Measurements from ENCODE around the gene FSD1. TPM values are rescaled to one million over a fixed set of nuclear protein-coding genes. Genes with fewer than 3 reads are reported as not detected.

Gene FSD1
- total RNA-seq, 1 donor from 2014 or later = 13.2 TPM

GRCh38 chr19:4305257-4305612 is 837 bp downstream of the FSD1 start:
- no peak for TF ChIP-seq CTCF (IDR thresholded peaks at IDR 0.05; ENCODE audit: insufficient read depth, low read length, poor library complexity, severe bottlenecking)
- H3K4me3 ChIP-seq (ENCODE audit: low read depth, low read length) = no peak overlapping the region

GRCh38 chr19:4305659-4306058 is 1.3 kb downstream of the FSD1 start:
- Histone ChIP-seq H3K27me3 (ENCODE audit: control insufficient read depth, insufficient read depth, low read length) (no peaks in the 10 kb centered on the region), H3K36me3 (ENCODE audit: control insufficient read depth, insufficient read depth, low read length) (no peaks in the 10 kb centered on the region), H3K4me3 (ENCODE audit: low read depth, low read length) (no peak overlapping the region)
- TF ChIP-seq CTCF (IDR thresholded peaks at IDR 0.05; ENCODE audit: insufficient read depth, low read length, poor library complexity, severe bottlenecking) = no peak
- no peak for DNase-seq (ENCODE audit: low read depth)

More at GRCh38 chr19:4305257-4305612, 837 bp downstream of the FSD1 start:
- Histone ChIP-seq H3K36me3 (ENCODE audit: control insufficient read depth, insufficient read depth, low read length) (no peaks in the 10 kb centered on the region), H3K27me3 (ENCODE audit: control insufficient read depth, insufficient read depth, low read length) (no peaks in the 10 kb centered on the region)
- DNase-seq (ENCODE audit: low read depth) = no peak

DNA sequence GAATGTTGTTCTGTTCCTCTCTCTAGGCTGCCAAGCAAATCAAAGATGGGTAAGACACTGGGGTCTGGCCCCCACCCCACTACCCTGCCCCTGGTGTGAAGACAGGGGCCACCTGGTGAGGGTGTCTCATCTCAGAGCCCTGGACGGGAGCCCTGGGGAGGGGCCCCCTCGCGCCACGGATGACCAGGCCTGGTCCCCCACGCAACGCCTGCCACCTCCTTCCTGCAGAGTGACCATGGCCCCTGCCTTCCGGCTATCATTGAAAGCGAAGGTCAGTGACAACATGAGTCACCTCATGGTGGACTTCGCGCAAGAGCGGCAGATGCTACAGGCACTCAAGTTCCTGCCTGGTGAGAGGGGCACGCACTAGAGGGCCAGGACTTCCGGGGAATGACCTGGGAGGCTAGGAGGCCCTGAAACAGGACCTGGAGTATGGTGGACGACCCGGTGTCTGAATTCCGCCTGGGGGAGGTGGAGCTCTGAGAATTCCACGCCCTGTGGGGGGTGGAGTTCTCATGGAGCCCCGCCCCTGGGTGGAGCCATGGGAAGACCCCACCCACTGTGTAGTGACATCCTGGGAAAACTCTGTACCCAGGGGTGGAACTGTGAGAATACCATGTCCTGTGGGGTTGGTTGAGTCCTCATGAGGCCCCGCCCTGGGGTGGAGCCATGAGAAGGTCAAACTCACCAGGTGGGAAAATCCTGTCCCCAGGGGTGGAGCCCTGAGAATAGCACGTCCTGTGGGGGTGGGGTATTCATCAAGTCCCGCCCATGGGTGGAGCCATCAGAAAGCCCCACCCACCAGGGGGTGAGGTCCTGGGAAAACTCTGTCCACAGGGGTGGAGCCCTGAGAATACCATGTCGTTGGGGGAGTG is 6.1 kb downstream of the FSD1 start:
- Histone ChIP-seq H3K27me3 (ENCODE audit: control insufficient read depth, insufficient read depth, low read length) (no peaks in the 10 kb centered on the region), H3K4me3 (ENCODE audit: low read depth, low read length) (no peak overlapping the region), H3K36me3 (ENCODE audit: control insufficient read depth, insufficient read depth, low read length) (no peaks in the 10 kb centered on the region)
- TF ChIP-seq CTCF (IDR thresholded peaks at IDR 0.05; ENCODE audit: insufficient read depth, low read length, poor library complexity, severe bottlenecking) = no peak
- no peak for DNase-seq (ENCODE audit: low read depth)

DNA sequence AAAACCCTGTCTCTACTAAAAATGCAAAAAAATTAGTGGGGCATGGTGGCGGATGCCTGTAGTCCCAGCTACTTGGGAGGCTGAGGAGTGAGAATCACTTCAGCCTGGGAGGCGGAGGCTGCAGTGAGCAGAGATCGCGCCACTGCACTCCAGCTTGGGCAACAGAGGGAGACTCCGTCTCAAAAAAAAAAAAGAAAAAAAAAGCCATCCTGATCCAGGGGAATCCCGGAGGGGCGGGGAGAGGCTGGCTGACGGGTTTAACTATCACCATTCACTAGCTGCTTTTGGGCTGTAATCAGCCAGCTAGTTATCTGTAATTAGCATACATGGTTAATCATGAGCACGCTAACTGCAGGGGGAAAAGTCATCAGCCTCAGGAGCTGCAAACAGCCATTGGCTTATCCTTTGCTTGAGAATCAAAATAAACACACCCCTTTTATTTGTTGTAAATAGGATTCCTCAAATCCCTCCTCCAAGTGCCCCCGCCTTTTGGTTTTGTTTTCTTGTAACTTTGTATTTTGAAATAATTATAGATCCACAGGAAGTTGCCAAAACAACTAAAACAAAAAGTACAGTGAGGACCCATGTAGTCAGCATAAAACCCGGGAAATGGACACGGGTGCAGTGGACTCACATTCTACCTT is 9.6 kb downstream of the FSD1 start:
- DNase-seq (ENCODE audit: low read depth) = no peak
- H3K27me3 ChIP-seq (ENCODE audit: control insufficient read depth, insufficient read depth, low read length) = no peaks in the 10 kb centered on the region
- TF ChIP-seq CTCF (IDR thresholded peaks at IDR 0.05; ENCODE audit: insufficient read depth, low read length, poor library complexity, severe bottlenecking) = no peak
- H3K36me3 ChIP-seq (ENCODE audit: control insufficient read depth, insufficient read depth, low read length) = no peaks in the 10 kb centered on the region
- H3K4me3 ChIP-seq (ENCODE audit: low read depth, low read length) = no peak overlapping the region

DNA sequence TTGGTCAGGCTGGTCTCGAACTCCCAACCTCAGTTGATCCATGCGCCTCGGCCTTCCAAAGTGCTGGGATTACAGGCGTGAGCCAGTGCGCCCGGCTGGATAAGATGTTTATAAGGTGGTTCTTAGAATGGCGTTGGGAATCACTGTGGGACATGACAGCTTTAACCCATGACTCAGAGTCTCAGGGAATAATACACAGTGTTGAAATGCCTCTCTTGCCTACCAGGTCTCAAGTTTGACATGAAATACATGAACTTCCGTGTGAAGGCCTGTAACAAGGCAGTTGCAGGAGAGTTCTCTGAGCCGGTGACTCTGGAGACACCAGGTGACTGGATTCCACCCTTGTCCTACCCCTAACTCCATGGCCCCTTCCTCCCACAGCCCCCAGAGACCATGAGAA is 12.6 kb downstream of the FSD1 start:
- TF ChIP-seq CTCF (IDR thresholded peaks at IDR 0.05; ENCODE audit: insufficient read depth, low read length, poor library complexity, severe bottlenecking) = no peak
- no peak for DNase-seq (ENCODE audit: low read depth)
- no peaks in the 10 kb centered on the region for H3K36me3 ChIP-seq (ENCODE audit: control insufficient read depth, insufficient read depth, low read length)
- no peak overlapping the region for H3K4me3 ChIP-seq (ENCODE audit: low read depth, low read length)
- no peaks in the 10 kb centered on the region for H3K27me3 ChIP-seq (ENCODE audit: control insufficient read depth, insufficient read depth, low read length)

All from kidney epithelial cell (primary cell).